ENCODE measurements around the gene LCOR.
A peak's percentile ranks its signal among the peaks of the same experiment; 100 is the strongest.

Gene LCOR

GRCh38 chr10:97042081-97042480 is 210.0 kb downstream of the LCOR start:
- intact Hi-C loops (cut with DNase I) = no loop called here
- peak in 1 of 10 donors; percentile 13 for DNase-seq

GRCh38 chr10:97042716-97043562 is 210.8 kb downstream of the LCOR start:
- peak in 1 of 10 donors; percentile 78 for DNase-seq
- intact Hi-C loops (cut with DNase I) = no loop called here

GRCh38 chr10:97043563-97043855 is 211.4 kb downstream of the LCOR start:
- peak in 1 of 10 donors; percentile 60 for DNase-seq
- intact Hi-C loops (cut with DNase I) = no loop called here
